MM.1S (cell line): ENCODE data around the gene AGBL1.

Experiments used
- EZH2 ChIP-seq: fragments of 300-600 bp; sonication (generic); optimal IDR thresholded peaks from 2 replicates; pipeline ENCODE3; 2017; ENCODE audit warnings: low read depth, mild to moderate bottlenecking, antibody characterized with exemption, low read length, mixed read lengths
- EZH2phosphoT487 ChIP-seq: fragments of 300-600 bp; sonication (generic); IDR thresholded peaks from 2 replicates; pipeline ENCODE4 v1.6.1; 2018; ENCODE audit warnings: antibody characterized with exemption, low read length
- TF ChIP-seq, protein P1 (sequence below): fragments of 300-600 bp; sonication (generic); IDR thresholded peaks from 2 replicates; pipeline ENCODE4 v1.5.1; 2016; ENCODE audit warnings: antibody characterized with exemption, low read length, mixed read lengths

DNA sequence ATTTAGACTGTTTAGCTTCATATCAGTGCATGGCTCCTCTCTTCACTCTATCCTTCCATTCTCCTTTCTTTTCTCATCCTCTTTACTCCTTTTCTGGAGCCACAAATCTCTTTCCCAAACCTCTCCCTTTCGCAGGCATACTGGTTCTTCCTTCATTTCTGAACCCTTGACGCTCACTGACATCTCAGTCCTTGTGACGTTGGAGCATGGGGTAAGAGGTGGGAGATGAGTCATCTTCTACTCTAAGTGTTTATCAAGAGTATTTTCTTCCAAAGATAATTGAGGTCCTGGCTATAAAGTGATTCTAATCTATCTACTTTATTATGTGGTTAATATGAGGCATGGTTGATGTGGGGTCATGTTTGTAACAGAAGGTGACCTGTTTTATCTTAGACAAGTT, 414.2 kb downstream of the AGBL1 start:
- TF ChIP-seq, protein P1, sequence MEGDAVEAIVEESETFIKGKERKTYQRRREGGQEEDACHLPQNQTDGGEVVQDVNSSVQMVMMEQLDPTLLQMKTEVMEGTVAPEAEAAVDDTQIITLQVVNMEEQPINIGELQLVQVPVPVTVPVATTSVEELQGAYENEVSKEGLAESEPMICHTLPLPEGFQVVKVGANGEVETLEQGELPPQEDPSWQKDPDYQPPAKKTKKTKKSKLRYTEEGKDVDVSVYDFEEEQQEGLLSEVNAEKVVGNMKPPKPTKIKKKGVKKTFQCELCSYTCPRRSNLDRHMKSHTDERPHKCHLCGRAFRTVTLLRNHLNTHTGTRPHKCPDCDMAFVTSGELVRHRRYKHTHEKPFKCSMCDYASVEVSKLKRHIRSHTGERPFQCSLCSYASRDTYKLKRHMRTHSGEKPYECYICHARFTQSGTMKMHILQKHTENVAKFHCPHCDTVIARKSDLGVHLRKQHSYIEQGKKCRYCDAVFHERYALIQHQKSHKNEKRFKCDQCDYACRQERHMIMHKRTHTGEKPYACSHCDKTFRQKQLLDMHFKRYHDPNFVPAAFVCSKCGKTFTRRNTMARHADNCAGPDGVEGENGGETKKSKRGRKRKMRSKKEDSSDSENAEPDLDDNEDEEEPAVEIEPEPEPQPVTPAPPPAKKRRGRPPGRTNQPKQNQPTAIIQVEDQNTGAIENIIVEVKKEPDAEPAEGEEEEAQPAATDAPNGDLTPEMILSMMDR: no peak
- TF ChIP-seq EZH2: no peak
- no peak for TF ChIP-seq EZH2phosphoT487
